ENCODE data around the gene WDPCP.
A peak's percentile ranks its signal among the peaks of the same experiment; 100 is the strongest.
"Not testable (repeated sequence)": the region's sequence is repeated elsewhere in the genome, so short reads cannot be mapped to it uniquely, and the experiment has no call there.

The WDPCP gene

DNA sequence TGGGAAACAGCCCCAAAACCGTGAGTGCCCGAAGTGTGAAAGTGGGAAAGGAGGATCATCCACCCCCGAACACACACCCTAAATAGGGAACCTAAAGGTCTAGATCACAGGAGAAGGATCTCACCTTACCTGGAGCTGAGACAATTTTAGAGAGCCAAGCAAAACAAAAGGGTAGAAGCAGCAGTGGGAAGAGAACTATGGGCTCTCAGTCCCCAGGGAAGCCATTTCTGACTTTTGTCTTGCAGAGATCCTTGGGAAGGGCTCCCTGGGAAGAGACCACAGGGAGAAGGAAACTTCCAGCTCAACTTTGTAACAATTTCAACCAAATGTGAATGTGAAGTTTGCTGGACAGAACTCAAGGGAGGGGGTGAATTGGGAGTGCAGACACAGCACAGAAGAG, 110.6 kb downstream of the WDPCP start:
- Mint-ChIP-seq H3K9me3 (no peaks in the 10 kb centered on the region), H3K27ac (no peak overlapping the region), H3K36me3 (peaks cover 52% of the 10 kb centered on the region), H3K27me3 (no peaks in the 10 kb centered on the region), H3K4me1 (no peaks in the 10 kb centered on the region), H3K4me3 (no peak overlapping the region)
- ATAC-seq = no peak

GRCh38 chr2:63469313-63469712, 119.0 kb downstream of the WDPCP start:
- not testable (repeated sequence) for H3K27me3 Mint-ChIP-seq, H3K4me3 Mint-ChIP-seq, ATAC-seq, H3K27ac Mint-ChIP-seq, H3K4me1 Mint-ChIP-seq
- Mint-ChIP-seq H3K36me3 (peaks cover 33% of the 10 kb centered on the region), H3K9me3 (peaks cover 13% of the 10 kb centered on the region)

GRCh38 chr2:63465633-63466032, 122.6 kb downstream of the WDPCP start:
- Mint-ChIP-seq H3K9me3 (peaks cover 12% of the 10 kb centered on the region), H3K27ac (no peak overlapping the region), H3K4me1 (no peaks in the 10 kb centered on the region), H3K4me3 (no peak overlapping the region), H3K36me3 (peaks cover 65% of the 10 kb centered on the region), H3K27me3 (no peaks in the 10 kb centered on the region)
- ATAC-seq = no peak

- H3K4me1 Mint-ChIP-seq = no peaks in the 10 kb centered on the region
- H3K9me3 Mint-ChIP-seq = peaks cover 9% of the 10 kb centered on the region
- no peak overlapping the region for H3K27ac Mint-ChIP-seq
- H3K36me3 Mint-ChIP-seq = peaks cover 67% of the 10 kb centered on the region
- no peak for ATAC-seq
- H3K27me3 Mint-ChIP-seq = no peaks in the 10 kb centered on the region
- H3K4me3 Mint-ChIP-seq = no peak overlapping the region
Observed at GRCh38 chr2:63463142-63463541, 125.1 kb downstream of the WDPCP start.

DNA sequence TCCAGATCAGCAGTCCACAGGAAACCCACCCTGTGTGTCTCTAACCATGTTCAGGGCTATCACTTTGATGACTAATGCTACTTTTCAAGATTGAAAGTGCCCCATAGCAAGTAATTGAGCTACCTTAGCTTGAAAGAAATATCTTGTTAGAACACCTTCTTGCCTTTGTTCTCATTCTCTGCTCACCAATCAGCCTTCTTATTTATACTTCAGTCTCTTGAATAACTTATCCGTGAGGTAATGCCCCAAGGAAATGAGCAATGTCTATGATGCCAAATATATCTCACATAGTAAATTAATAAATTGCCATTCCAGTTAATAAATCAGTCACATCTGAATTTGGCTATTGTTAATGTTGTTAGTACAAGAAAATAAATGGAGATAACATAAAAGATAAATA, 141.6 kb downstream of the WDPCP start:
- no peaks in the 10 kb centered on the region for H3K27me3 Mint-ChIP-seq
- H3K9me3 Mint-ChIP-seq = peaks cover 10% of the 10 kb centered on the region
- H3K27ac Mint-ChIP-seq = no peak overlapping the region
- ATAC-seq = no peak
- peaks cover 37% of the 10 kb centered on the region for H3K36me3 Mint-ChIP-seq
- H3K4me3 Mint-ChIP-seq = no peak overlapping the region
- peaks cover 10% of the 10 kb centered on the region for H3K4me1 Mint-ChIP-seq

DNA sequence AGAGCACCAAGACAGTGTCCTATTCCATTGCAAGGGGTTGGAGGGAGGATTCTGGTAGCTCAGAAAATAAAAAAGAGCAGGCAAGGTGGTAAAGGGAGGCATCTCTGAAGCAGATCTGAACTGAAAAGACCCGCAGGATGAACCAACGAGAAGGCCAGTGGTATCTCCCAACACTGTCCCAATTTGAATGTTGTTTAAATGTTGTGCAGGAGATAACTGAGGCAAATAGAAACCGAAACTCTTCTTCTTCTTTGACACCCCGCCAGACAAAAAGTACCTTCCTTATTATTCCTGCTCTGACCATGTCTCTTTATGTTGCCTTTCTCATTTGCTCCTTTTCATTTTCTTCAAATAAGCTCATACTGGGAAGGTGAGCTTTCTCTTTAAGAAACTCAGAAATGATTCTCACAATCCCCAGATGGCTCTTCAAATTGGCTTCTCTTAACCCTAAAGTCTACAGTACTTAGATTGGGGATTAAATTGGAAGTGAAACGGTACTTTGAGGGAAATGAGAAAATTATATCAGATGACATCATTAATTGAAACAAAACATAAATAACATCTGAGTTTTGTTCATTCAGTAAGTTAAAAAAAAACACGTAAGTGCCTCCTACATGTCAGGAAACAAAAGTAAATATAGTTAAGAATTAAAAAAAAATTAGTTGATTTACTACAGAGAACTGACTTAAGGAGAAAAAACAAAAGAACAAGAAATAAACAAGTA, 143.6 kb downstream of the WDPCP start:
- Mint-ChIP-seq H3K36me3 (peaks cover 20% of the 10 kb centered on the region), H3K27me3 (no peaks in the 10 kb centered on the region), H3K27ac (no peak overlapping the region), H3K9me3 (peaks cover 3% of the 10 kb centered on the region), H3K4me3 (no peak overlapping the region), H3K4me1 (peaks cover 9% of the 10 kb centered on the region)
- no peak for ATAC-seq

DNA sequence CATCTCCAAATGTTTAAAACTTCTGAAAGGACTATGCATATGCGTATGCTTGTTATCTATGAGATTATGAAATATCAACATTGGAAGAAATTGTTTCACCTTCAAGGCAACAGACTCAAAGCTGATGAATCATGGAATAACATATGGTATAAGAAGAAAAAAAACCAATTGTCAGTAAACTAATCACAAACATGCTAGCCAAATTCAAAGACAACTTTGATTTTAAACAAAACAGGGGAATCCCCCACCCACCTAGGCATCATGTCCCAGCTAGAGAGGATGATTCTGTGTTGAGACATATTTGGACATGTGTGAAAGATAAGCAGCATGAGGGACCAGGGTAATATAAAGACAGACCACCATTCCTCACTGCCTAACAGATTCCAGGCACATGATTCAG, 147.7 kb downstream of the WDPCP start:
- no peak overlapping the region for H3K27ac Mint-ChIP-seq
- no peaks in the 10 kb centered on the region for H3K27me3 Mint-ChIP-seq
- ATAC-seq = no peak
- H3K4me1 Mint-ChIP-seq = peaks cover 9% of the 10 kb centered on the region
- H3K36me3 Mint-ChIP-seq = no peaks in the 10 kb centered on the region
- H3K9me3 Mint-ChIP-seq = no peaks in the 10 kb centered on the region
- no peak overlapping the region for H3K4me3 Mint-ChIP-seq

- ATAC-seq = no peak
- peaks cover 5% of the 10 kb centered on the region for H3K36me3 Mint-ChIP-seq
- H3K9me3 Mint-ChIP-seq = no peaks in the 10 kb centered on the region
- H3K4me1 Mint-ChIP-seq = peaks cover 9% of the 10 kb centered on the region
- H3K4me3 Mint-ChIP-seq = no peak overlapping the region
- H3K27me3 Mint-ChIP-seq = no peaks in the 10 kb centered on the region
- H3K27ac Mint-ChIP-seq = no peak overlapping the region
Observed at GRCh38 chr2:63438181-63438580, 150.1 kb downstream of the WDPCP start.

DNA sequence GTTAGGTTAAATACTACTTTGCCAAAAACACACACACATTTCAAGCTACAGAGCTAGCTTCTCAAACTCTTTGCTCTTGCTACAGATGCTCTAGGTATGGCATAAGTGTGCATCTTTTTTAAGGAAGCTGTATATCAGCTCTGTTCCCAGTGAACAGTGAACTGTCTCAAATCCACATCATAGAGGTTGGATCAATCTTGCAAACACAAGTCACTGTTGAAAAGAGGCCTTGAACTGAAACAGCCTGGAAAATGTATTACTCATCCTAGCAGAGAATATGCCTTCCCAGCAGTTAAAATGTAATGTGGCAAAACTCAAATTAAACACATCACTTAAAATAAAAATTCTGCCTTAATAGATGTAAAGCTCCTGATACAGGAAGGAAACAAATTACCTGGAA, 151.8 kb downstream of the WDPCP start:
- H3K27ac Mint-ChIP-seq = no peak overlapping the region
- peaks cover 5% of the 10 kb centered on the region for H3K36me3 Mint-ChIP-seq
- ATAC-seq = no peak
- no peaks in the 10 kb centered on the region for H3K27me3 Mint-ChIP-seq
- no peaks in the 10 kb centered on the region for H3K9me3 Mint-ChIP-seq
- H3K4me1 Mint-ChIP-seq = peaks cover 8% of the 10 kb centered on the region
- no peak overlapping the region for H3K4me3 Mint-ChIP-seq

GRCh38 chr2:63435070-63435469, 153.2 kb downstream of the WDPCP start:
- peaks cover 9% of the 10 kb centered on the region for H3K36me3 Mint-ChIP-seq
- no peaks in the 10 kb centered on the region for H3K27me3 Mint-ChIP-seq
- no peak for ATAC-seq
- H3K9me3 Mint-ChIP-seq = no peaks in the 10 kb centered on the region
- no peak overlapping the region for H3K4me3 Mint-ChIP-seq
- H3K27ac Mint-ChIP-seq = no peak overlapping the region
- no peaks in the 10 kb centered on the region for H3K4me1 Mint-ChIP-seq

DNA sequence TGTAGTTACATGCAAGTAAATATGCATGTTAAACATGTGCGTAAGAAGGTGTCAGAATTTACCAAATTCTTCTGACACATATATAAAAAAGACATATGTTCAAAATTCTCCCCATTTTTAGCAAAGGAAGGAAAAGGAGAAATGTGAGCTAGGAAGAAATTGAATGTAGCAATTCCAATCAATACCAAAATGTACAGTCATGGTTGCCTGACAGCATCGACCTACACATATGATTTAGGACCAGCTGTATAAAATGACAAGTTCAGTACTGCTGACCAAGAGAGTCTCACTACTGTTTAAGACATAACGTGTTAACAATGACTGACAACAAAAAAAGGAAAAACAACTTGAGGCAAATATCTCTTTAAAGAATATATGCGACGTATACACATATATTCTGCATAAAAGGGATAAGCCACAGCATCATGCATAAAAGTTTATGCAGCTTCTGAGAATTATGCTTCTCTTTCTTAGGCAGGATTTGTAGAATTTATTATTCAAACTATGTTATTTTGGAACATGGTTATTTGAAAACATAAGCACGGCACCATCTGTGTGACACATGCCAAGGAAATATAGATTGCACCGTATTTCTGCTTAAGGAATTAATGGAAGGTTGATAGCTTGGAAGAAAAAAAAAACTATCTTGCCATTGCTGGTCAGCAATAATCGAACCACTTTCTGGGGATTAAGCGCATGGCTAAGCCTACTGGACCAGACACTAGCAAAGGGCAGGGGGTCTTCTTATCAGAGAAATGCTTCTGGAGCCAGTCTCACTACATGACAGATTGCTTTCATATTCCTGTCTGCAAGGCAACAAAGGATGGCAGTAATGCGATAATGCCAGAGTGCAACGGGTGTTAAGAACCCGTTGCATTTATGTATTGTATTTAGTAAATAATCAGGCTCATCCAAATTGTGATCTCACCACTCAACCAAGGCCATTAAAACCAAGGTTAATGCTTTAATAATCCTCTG, 154.0 kb downstream of the WDPCP start:
- Mint-ChIP-seq H3K27me3 (no peaks in the 10 kb centered on the region), H3K27ac (no peak overlapping the region), H3K4me3 (no peak overlapping the region), H3K9me3 (peaks cover 3% of the 10 kb centered on the region), H3K36me3 (peaks cover 17% of the 10 kb centered on the region), H3K4me1 (no peaks in the 10 kb centered on the region)
- no peak for ATAC-seq

GRCh38 chr2:63432373-63432772, 155.9 kb downstream of the WDPCP start:
- no peaks in the 10 kb centered on the region for H3K27me3 Mint-ChIP-seq
- H3K36me3 Mint-ChIP-seq = peaks cover 36% of the 10 kb centered on the region
- no peak overlapping the region for H3K4me3 Mint-ChIP-seq
- H3K4me1 Mint-ChIP-seq = no peaks in the 10 kb centered on the region
- no peak overlapping the region for H3K27ac Mint-ChIP-seq
- no peak for ATAC-seq
- peaks cover 9% of the 10 kb centered on the region for H3K9me3 Mint-ChIP-seq

- peaks cover 9% of the 10 kb centered on the region for H3K9me3 Mint-ChIP-seq
- H3K36me3 Mint-ChIP-seq = peaks cover 44% of the 10 kb centered on the region
- H3K4me3 Mint-ChIP-seq = no peak overlapping the region
- H3K27ac Mint-ChIP-seq = no peak overlapping the region
- no peaks in the 10 kb centered on the region for H3K27me3 Mint-ChIP-seq
- no peak for ATAC-seq
- H3K4me1 Mint-ChIP-seq = no peaks in the 10 kb centered on the region
Observed at GRCh38 chr2:63425606-63426005, 162.7 kb downstream of the WDPCP start.

- no peak for ATAC-seq
- H3K27me3 Mint-ChIP-seq = no peaks in the 10 kb centered on the region
- no peaks in the 10 kb centered on the region for H3K4me1 Mint-ChIP-seq
- H3K4me3 Mint-ChIP-seq = no peak overlapping the region
- peaks cover 9% of the 10 kb centered on the region for H3K9me3 Mint-ChIP-seq
- H3K27ac Mint-ChIP-seq = no peak overlapping the region
- peaks cover 39% of the 10 kb centered on the region for H3K36me3 Mint-ChIP-seq
Observed at GRCh38 chr2:63425079-63425416, 163.2 kb downstream of the WDPCP start.

GRCh38 chr2:63424329-63425078, 163.8 kb downstream of the WDPCP start:
- H3K9me3 Mint-ChIP-seq = peaks cover 6% of the 10 kb centered on the region
- no peaks in the 10 kb centered on the region for H3K27me3 Mint-ChIP-seq
- no peaks in the 10 kb centered on the region for H3K4me1 Mint-ChIP-seq
- no peak overlapping the region for H3K27ac Mint-ChIP-seq
- H3K4me3 Mint-ChIP-seq = no peak overlapping the region
- peak; percentile 55 for ATAC-seq
- H3K36me3 Mint-ChIP-seq = peaks cover 34% of the 10 kb centered on the region
